GM18526 (cell line): ENCODE data around the gene VOPP1.

ENCODE experiments used
- POLR2A ChIP-seq: IDR thresholded peaks from 3 replicates; pipeline ENCODE4 v1.6.1; 2011; ENCODE audit not compliant: insufficient read length; ENCODE audit errors: extremely low read depth

The VOPP1 gene

DNA sequence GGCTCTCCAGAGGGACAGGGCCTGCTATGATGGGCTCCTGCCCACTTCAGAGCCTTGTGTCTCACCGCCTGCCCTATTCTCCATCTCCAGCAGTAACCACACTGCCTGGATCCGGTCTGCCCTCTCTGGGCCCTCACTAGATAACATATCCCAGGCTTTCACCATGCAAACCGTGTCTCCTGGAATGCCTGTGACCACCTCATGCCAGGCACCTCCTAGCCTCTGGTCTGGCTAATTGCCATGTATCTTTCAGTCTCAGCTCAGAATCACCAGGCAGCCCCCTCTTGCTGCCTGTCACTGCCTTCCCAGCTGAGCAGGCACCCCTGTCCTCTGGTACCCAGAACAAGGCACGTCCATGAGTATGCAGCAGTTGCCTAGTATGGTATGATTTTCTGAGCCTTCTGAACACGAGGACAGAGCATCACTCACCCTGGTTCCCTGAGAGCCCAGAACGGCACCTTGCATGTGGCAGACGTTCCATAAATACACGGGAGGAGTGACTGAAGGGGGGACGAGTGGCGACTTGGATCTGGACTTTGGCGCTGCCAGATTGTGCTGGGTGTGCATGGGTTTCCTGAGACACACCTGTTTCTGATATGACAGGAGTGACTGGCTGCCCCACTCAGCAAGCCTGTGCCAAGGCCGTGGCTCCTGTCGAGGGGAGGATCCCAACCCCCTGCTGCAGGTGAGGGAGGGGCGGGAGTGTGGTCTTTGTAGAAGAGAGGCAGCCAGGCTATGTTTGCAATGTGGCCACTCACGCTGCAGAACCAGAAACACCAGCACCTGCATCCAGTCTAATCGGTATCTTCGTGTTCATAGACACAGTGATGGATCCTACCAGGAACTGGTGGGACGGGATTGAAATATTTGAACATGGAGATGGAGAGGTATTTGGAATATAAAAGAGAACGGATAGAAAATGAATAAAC lies 95.2 kb downstream of the VOPP1 start:
- no peak for TF ChIP-seq POLR2A

- no peak for TF ChIP-seq POLR2A
Measured at GRCh38 chr7:55475855-55476803, 96.2 kb downstream of the VOPP1 start.

- TF ChIP-seq POLR2A: no peak
Measured at GRCh38 chr7:55474944-55475854, 97.1 kb downstream of the VOPP1 start.

GRCh38 chr7:55473932-55474331 lies 98.4 kb downstream of the VOPP1 start:
- no peak for TF ChIP-seq POLR2A

- TF ChIP-seq POLR2A: no peak
Measured at GRCh38 chr7:55472928-55473725, 99.2 kb downstream of the VOPP1 start.

DNA sequence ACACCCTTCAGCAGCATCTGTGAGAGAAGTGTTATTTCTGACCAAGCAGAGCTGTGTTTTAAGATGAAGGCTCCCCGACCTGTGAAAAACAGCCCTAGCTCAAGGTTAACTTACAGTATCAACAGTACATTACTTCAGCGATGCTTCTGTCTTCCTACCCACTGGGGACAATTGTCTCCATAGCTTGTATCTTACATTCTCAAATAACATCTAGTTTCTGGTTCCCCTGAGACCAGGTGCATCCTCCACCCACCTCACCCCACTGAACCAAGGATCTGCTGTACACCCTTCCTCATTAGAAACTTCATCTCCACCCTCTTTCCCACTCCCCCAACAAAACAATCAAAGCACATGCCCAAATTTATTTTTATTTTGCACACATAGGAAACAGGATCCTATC lies 102.0 kb downstream of the VOPP1 start:
- no peak for TF ChIP-seq POLR2A

GRCh38 chr7:55469721-55470120 lies 102.6 kb downstream of the VOPP1 start:
- TF ChIP-seq POLR2A: no peak

DNA sequence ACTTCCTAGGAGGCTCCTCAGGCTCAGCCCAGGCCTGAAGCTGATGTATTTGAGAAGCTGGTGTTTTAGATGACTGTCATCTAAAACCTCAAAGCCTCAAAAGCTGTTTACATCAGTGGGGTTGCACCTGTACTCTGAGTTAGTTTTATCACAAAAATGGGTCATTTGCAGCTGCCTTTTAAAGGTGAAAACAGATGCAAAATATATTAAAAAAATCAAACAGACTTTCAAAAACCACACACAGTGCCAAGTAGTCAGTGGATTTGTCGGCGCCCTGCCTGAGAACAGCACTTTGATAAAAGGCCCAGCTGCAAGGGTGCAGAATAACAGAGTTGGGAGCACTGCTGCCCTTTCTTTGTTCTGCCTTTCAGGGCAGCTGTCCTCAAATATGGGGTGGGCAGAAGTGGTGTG lies 103.0 kb downstream of the VOPP1 start:
- TF ChIP-seq POLR2A: no peak

DNA sequence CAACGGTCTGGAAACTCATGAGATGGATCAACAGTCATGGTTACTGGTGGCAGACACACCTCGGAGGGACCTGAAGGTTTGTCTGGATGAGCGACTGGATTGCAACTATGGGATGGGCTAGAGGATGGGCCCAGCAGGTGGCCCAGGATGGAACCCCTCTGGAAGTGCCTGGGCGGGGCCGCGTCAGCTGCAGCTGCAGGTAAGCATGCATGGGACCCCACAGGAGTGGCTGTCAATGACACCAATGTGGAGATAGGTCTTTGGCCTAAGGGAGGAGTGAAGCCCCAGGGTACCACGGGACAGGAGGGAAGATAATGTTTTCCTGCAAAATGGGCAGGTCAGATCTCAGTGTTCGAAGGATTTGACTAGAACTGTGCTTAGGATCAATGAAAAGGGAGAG lies 103.8 kb downstream of the VOPP1 start:
- no peak for TF ChIP-seq POLR2A

DNA sequence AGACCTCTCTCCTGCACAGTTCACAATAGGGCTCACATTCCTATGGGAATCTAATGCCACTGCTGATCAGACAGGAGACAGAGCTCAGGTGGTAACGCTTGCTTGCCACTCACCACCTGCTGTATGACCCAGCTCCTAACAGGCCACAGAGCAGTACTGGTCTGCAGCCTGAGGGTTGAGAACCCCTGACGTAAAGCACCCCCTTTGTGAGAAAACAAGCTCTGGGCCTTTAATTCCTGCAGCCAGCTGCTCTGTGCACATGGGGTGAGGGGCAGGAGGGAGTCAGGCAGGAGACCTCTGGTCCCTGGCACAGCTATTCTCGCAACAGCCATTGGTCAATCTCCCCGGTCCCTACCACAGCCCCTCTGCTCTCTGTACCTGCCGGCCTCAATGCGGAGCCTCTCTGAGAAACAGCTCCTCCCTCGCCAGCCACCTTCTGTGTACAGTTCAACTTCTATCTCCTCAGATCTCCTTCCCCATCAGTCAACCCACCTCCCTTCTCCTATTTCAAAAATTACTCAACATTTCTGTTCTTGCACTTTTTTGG lies 105.2 kb downstream of the VOPP1 start:
- no peak for TF ChIP-seq POLR2A

- no peak for TF ChIP-seq POLR2A
Measured at GRCh38 chr7:55465691-55466090, 106.6 kb downstream of the VOPP1 start.

DNA sequence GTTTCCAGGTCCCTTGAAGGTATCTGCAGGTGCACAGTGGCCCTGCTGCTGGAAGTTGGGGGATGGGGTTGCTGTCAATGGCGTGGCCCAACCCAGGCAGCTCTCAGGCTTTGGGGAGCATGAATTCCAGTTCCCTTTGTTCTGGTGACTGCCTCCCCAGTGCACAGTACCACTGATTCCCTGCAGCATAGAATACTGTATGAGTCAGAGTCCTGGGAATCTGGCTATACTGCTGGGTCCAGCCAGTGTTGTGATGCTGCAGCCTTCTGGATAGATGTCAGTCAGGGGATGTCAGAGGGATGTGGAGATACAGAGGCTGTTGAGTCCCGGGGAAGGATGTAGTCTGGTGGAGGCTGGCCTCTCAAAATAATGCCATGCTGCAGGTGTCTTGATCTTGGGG lies 107.9 kb downstream of the VOPP1 start:
- TF ChIP-seq POLR2A: no peak

DNA sequence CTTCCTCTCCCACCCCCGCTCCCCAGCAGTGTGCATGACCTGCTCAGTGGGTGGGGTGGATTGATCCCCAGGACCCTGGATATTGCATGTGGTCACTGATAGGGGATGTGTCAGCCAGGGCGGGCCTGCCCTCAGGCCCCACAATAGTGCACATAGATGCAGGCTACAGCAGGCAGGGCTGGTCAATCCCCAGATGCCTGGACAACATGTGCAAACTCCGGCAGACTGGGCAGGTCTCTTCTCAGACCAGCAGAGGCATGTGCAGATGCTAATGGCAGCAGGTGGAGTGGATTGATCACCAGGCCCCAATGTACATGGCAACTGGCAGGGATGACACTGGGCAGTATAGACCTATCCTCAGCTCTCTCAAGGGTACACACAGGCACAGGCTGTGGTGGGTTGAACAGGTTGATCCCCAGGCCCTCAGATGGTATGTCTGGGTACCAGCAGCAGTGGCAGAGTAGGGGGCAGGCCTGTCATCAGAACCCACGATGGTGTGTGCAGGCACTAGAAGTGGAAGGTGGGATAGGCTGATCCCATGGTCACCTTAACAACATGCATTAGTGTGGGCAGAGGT lies 108.5 kb downstream of the VOPP1 start:
- TF ChIP-seq POLR2A: no peak

DNA sequence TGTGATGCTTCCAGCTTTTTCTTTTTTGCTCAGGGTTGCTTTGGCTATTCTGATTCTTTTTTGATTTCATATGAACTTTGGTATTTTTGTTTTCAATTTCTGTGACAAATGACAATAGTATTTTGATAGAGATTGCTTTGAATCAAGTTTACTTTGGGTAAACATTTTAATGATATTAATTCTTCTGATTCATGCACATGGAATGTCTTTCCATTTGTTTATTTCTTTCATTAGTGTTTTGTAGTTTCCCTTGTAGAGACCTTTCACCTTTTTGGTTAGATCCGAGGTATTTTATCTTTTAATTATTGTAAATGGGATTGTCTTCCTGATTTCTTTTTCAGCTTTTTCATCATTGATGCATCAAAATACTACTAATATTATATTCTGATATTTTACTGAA lies 114.0 kb downstream of the VOPP1 start:
- no peak for TF ChIP-seq POLR2A

GRCh38 chr7:55457801-55458200 lies 114.5 kb downstream of the VOPP1 start:
- TF ChIP-seq POLR2A: no peak
